ENCODE data around the gene GLI3.
A peak's percentile ranks its signal among the peaks of the same experiment; 100 is the strongest.

Gene GLI3

GRCh38 chr7:42232275-42232674, 4.7 kb downstream of the GLI3 start (continued):
- TF ChIP-seq ZBTB49 (tag by site-specific recombination; IDR thresholded peaks at IDR 0.05; ENCODE audit: low read depth) = no peak
- TF ChIP-seq PRDM4 (tag by site-specific recombination; IDR thresholded peaks at IDR 0.05) = peak; percentile 64
- no peak for TF ChIP-seq ZNF596 (tag by site-specific recombination; IDR thresholded peaks at IDR 0.05)
- TF ChIP-seq MZF1 (tag by site-specific recombination; IDR thresholded peaks at IDR 0.05; ENCODE audit: borderline replicate concordance) = no peak; the same call in 1 of the 2 replicates
- TF ChIP-seq ZNF362 (tag by site-specific recombination; IDR thresholded peaks at IDR 0.05) = 0 out of 2 replicates have a peak, but pooled peaks have one; percentile 22
- TF ChIP-seq ZNF555 (tag by site-specific recombination; conservative IDR thresholded peaks at IDR 0.05) = no peak
- TF ChIP-seq ZBTB11 (tag by site-specific recombination; conservative IDR thresholded peaks at IDR 0.05; ENCODE audit: low read depth) = no peak
- no peak for TF ChIP-seq ZNF274 (IDR thresholded peaks at IDR 0.05; ENCODE audit: low read length)
- TF ChIP-seq ZNF274 (tag by site-specific recombination; IDR thresholded peaks at IDR 0.05; ENCODE audit: borderline replicate concordance) = no peak
- no peak for TF ChIP-seq ZNF837 (tag by site-specific recombination; IDR thresholded peaks at IDR 0.05)
- no peak for TF ChIP-seq BCL11B (tag by site-specific recombination; IDR thresholded peaks at IDR 0.05; ENCODE audit: low read depth)
- TF ChIP-seq SALL2 (tag by site-specific recombination; IDR thresholded peaks at IDR 0.05; ENCODE audit: borderline replicate concordance) = no peak
- TF ChIP-seq TCF7L2 (IDR thresholded peaks at IDR 0.05; ENCODE audit: borderline replicate concordance, low read depth, low read length) = peak; percentile 35; the same call in 1 of the 2 replicates
- no peak for TF ChIP-seq SETDB1 (IDR thresholded peaks at IDR 0.05; ENCODE audit: insufficient read length, low read length)
- TF ChIP-seq ZNF558 (tag by site-specific recombination; IDR thresholded peaks at IDR 0.05) = peak; percentile 61; the same call in 1 of the 2 replicates
- TF ChIP-seq ZNF16 (tag by site-specific recombination; IDR thresholded peaks at IDR 0.05; ENCODE audit: low read depth) = no peak
- TF ChIP-seq KLF10 (tag by site-specific recombination; IDR thresholded peaks at IDR 0.05) = 0 out of 2 replicates have a peak, but pooled peaks have one; percentile 23
- TF ChIP-seq ZNF707 (tag by site-specific recombination; IDR thresholded peaks at IDR 0.05) = no peak
- TF ChIP-seq REST (tag by site-specific recombination; IDR thresholded peaks at IDR 0.05) = no peak
- peak; percentile 69 for TF ChIP-seq ZNF600 (tag by site-specific recombination; IDR thresholded peaks at IDR 0.05)
- no peak for TF ChIP-seq ZSCAN18 (tag by site-specific recombination; IDR thresholded peaks at IDR 0.05)
- no peak for TF ChIP-seq ZNF311 (tag by site-specific recombination; IDR thresholded peaks at IDR 0.05; ENCODE audit: borderline replicate concordance)
- no peak for TF ChIP-seq ZNF248 (tag by site-specific recombination; IDR thresholded peaks at IDR 0.05)
- no peak for TF ChIP-seq HOXD13 (CRISPR knock-in tag; IDR thresholded peaks at IDR 0.05; ENCODE audit: borderline replicate concordance)
